HFFc6 (cell line): ENCODE data around the gene OR10A5. TPM values are rescaled to one million over a fixed set of nuclear protein-coding genes. Genes with fewer than 3 reads are reported as not detected.

Source experiments
- DNase-seq: peaks from one replicate; pipeline ENCODE4 v3.0.0-alpha.2; 2018
- H3K27ac Mint-ChIP-seq: 2 replicates; pipeline ENCODE4 v1.8.0; 2020; ENCODE audit warnings: mild to moderate bottlenecking, mixed read lengths
- H3K27me3 Mint-ChIP-seq: 2 replicates; pipeline ENCODE4 v1.8.0; 2021; ENCODE audit warnings: mild to moderate bottlenecking, moderate library complexity, mixed read lengths; ENCODE audit not compliant: insufficient read depth
- H3K36me3 Mint-ChIP-seq: 2 replicates; pipeline ENCODE4 v1.8.0; 2021; ENCODE audit warnings: low read depth, mixed read lengths
- H3K4me1 Mint-ChIP-seq: 2 replicates; pipeline ENCODE4 v1.8.0; 2020; ENCODE audit warnings: low read depth, mixed read lengths
- H3K4me3 Mint-ChIP-seq: 2 replicates; pipeline ENCODE4 v1.8.0; 2020; ENCODE audit warnings: mild to moderate bottlenecking, moderate library complexity, mixed read lengths
- H3K9me3 Mint-ChIP-seq: 2 replicates; pipeline ENCODE4 v1.8.0; 2020; ENCODE audit warnings: mild to moderate bottlenecking, mixed read lengths
- total RNA-seq, 6 experiments: library from RNA; stranded (reverse); fragmentation: NEBNext Ultra II Directional; extraction: Animal tissue kit (Norgen Biotek cat#: 25700); gene quantifications; 2 replicates in 1 of 6; 3 replicates in 5 of 6; pipeline ENCODE4 v1.2.3, GENCODE V29; 2021
- TF ChIP-seq, protein P1 (sequence below): fragments of 200-600 bp; sonication (generic); IDR thresholded peaks from 2 replicates; pipeline ENCODE4 v1.5.0; 2021; ENCODE audit warnings: antibody characterized with exemption, mild to moderate bottlenecking

Gene OR10A5
- total RNA-seq, 6 experiments from 2014 or later: not detected

DNA sequence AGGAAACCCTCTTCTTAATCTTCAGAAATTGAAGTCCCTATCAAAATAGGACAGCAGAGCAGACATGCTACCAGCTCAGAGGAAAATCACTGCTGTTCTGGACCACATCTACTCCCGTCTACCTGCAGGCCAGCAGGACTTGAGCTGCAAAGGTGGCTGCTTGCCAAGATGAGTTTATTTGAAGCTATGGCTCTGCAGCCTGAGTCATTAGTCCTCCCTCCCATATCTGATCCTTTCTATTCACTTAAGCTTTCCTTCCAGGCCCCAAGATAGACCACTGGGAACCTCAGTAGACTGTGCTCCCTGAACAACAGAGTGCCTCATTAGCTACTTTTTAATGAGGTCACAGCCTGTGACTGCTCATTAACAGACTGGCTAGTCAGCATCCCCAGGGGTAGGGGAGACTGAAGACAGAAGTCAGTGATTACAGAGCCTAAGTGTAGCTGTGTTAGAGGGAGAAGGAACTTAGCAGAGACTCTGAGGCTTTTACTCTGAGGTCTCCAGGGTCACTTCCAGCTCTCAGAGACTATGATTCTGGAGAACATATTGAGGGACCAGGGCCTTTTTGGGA lies 10.6 kb downstream of the OR10A5 start:
- Mint-ChIP-seq H3K4me1 (peaks cover 14% of the 10 kb centered on the region), H3K36me3 (no peaks in the 10 kb centered on the region), H3K4me3 (no peak overlapping the region), H3K27ac (no peak overlapping the region), H3K9me3 (peaks cover 13% of the 10 kb centered on the region), H3K27me3 (peaks cover 2% of the 10 kb centered on the region; the same call in 1 of the 2 replicates)
- TF ChIP-seq, protein P1, sequence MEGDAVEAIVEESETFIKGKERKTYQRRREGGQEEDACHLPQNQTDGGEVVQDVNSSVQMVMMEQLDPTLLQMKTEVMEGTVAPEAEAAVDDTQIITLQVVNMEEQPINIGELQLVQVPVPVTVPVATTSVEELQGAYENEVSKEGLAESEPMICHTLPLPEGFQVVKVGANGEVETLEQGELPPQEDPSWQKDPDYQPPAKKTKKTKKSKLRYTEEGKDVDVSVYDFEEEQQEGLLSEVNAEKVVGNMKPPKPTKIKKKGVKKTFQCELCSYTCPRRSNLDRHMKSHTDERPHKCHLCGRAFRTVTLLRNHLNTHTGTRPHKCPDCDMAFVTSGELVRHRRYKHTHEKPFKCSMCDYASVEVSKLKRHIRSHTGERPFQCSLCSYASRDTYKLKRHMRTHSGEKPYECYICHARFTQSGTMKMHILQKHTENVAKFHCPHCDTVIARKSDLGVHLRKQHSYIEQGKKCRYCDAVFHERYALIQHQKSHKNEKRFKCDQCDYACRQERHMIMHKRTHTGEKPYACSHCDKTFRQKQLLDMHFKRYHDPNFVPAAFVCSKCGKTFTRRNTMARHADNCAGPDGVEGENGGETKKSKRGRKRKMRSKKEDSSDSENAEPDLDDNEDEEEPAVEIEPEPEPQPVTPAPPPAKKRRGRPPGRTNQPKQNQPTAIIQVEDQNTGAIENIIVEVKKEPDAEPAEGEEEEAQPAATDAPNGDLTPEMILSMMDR: no peak
- peak; percentile 51 for DNase-seq

GRCh38 chr11:6856871-6857270 lies 11.4 kb downstream of the OR10A5 start:
- Mint-ChIP-seq H3K36me3 (no peaks in the 10 kb centered on the region), H3K4me3 (peak overlapping the region; percentile 15), H3K27me3 (peaks cover 2% of the 10 kb centered on the region; the same call in 1 of the 2 replicates), H3K4me1 (peaks cover 14% of the 10 kb centered on the region), H3K9me3 (peaks cover 10% of the 10 kb centered on the region), H3K27ac (peak overlapping the region; percentile 2; the same call in 1 of the 2 replicates)
- DNase-seq: no peak
- TF ChIP-seq, protein P1: no peak

GRCh38 chr11:6862961-6863360 lies 17.5 kb downstream of the OR10A5 start, which contains the start of gene OR10A2:
Gene OR10A2, plus strand, starts transcription at chr11:6863057. Its CDS starts 6,698 bp downstream, at chr11:6869755.
- TF ChIP-seq, protein P1: no peak
- Mint-ChIP-seq H3K27ac (no peak within 1 kb of the TSS), H3K27me3 (peaks cover 3% of the 10 kb centered on the region; the same call in 1 of the 2 replicates), H3K4me1 (peaks cover 7% of the 10 kb centered on the region; the same call in 1 of the 2 replicates), H3K4me3 (no peak within 1 kb of the TSS), H3K9me3 (peaks cover 8% of the 10 kb centered on the region), H3K36me3 (no peaks in the 10 kb centered on the region)
- peak; percentile 6 for DNase-seq

GRCh38 chr11:6864438-6864837 lies 19.0 kb downstream of the OR10A5 start:
- peaks cover 3% of the 10 kb centered on the region; the same call in 1 of the 2 replicates for H3K27me3 Mint-ChIP-seq

DNA sequence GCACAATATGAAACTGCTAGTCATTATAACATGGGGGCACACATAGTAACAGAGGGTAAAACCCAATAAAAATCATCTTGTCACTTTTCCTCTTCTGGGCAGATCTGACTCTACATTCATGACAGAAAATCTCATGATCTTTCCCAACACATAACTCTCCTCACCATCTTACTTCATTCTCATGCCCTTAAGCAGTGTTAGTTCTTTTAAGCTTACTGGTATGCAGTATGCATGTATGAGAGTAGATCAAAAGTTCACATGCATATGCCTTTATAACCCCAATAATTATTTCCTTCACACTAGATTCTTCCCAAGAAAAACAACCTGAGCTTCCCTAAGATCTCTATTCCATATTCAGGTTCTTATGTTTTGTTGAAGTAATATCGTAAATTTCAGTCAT lies 25.8 kb downstream of the OR10A5 start:
- H3K27ac Mint-ChIP-seq: no peak overlapping the region
- TF ChIP-seq, protein P1: no peak
- peaks cover 2% of the 10 kb centered on the region; the same call in 1 of the 2 replicates for H3K27me3 Mint-ChIP-seq
- DNase-seq: no peak
- H3K36me3 Mint-ChIP-seq: no peaks in the 10 kb centered on the region; the same call in 1 of the 2 replicates
- H3K9me3 Mint-ChIP-seq: no peaks in the 10 kb centered on the region
- no peaks in the 10 kb centered on the region for H3K4me1 Mint-ChIP-seq
- H3K4me3 Mint-ChIP-seq: no peak overlapping the region

More at GRCh38 chr11:6864438-6864837, 19.0 kb downstream of the OR10A5 start:
- Mint-ChIP-seq H3K36me3 (no peaks in the 10 kb centered on the region), H3K9me3 (peaks cover 8% of the 10 kb centered on the region), H3K4me1 (peaks cover 7% of the 10 kb centered on the region; the same call in 1 of the 2 replicates), H3K4me3 (no peak overlapping the region), H3K27ac (no peak overlapping the region)
- no peak for DNase-seq
- TF ChIP-seq, protein P1: no peak
